22Rv1 (cell line): Measurements from ENCODE around the gene TRIM29.

Experiments used
- H3K27ac ChIP-seq: fragments of 450-650 bp; 2 replicates; pipeline ENCODE4 v1.5.1; 2017
- ZFX ChIP-seq: fragments of 450-650 bp; IDR thresholded peaks from 2 replicates; pipeline ENCODE4 v1.6.1; 2017; ENCODE audit warnings: antibody characterized with exemption, borderline replicate concordance
- TF ChIP-seq, protein P1 (sequence below): fragments of 450-650 bp; IDR thresholded peaks from 2 replicates; pipeline ENCODE4 v1.5.1; 2017; ENCODE audit warnings: mild to moderate bottlenecking

Gene TRIM29

DNA sequence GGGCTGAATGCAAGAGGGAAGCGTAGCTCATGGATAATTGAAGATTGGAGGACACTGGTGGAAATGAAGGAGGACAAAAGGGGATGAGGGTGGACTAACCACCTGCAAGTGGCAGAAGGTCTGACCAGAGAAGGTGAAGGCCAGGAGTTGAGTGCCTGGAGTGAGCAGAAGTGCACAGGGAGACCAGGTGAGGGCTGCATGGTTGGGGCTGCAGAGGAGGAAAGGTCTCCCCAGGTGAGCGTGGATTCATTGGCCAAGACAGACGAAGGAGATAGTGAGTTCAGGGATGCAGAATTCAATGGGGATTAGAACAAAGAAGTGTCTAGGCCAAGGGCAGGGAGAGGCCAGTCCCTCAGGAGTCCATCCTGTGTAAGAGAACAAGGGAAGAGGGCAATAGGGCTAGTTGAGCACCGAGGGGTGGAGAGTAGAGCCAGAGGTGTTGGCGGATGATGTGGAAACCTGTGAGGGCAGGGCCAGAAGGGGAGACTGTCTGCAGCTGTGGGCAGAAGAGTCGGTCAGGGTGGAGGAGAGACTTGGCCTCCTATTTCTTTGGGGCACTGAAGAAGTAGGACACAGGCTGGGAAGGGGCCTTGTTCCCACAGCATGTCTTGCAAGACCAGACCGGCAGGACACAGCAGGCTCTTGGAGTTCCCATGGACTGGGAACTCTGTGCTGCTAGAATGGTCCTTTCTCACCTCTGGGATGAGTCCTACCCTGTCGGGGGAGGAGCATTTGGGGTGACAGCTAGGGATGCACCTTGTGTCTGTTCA, 6.7 kb downstream of the TRIM29 start:
- no peak overlapping the region for H3K27ac ChIP-seq
- no peak for TF ChIP-seq ZFX
- TF ChIP-seq, protein P1, sequence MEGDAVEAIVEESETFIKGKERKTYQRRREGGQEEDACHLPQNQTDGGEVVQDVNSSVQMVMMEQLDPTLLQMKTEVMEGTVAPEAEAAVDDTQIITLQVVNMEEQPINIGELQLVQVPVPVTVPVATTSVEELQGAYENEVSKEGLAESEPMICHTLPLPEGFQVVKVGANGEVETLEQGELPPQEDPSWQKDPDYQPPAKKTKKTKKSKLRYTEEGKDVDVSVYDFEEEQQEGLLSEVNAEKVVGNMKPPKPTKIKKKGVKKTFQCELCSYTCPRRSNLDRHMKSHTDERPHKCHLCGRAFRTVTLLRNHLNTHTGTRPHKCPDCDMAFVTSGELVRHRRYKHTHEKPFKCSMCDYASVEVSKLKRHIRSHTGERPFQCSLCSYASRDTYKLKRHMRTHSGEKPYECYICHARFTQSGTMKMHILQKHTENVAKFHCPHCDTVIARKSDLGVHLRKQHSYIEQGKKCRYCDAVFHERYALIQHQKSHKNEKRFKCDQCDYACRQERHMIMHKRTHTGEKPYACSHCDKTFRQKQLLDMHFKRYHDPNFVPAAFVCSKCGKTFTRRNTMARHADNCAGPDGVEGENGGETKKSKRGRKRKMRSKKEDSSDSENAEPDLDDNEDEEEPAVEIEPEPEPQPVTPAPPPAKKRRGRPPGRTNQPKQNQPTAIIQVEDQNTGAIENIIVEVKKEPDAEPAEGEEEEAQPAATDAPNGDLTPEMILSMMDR, result no peak

DNA sequence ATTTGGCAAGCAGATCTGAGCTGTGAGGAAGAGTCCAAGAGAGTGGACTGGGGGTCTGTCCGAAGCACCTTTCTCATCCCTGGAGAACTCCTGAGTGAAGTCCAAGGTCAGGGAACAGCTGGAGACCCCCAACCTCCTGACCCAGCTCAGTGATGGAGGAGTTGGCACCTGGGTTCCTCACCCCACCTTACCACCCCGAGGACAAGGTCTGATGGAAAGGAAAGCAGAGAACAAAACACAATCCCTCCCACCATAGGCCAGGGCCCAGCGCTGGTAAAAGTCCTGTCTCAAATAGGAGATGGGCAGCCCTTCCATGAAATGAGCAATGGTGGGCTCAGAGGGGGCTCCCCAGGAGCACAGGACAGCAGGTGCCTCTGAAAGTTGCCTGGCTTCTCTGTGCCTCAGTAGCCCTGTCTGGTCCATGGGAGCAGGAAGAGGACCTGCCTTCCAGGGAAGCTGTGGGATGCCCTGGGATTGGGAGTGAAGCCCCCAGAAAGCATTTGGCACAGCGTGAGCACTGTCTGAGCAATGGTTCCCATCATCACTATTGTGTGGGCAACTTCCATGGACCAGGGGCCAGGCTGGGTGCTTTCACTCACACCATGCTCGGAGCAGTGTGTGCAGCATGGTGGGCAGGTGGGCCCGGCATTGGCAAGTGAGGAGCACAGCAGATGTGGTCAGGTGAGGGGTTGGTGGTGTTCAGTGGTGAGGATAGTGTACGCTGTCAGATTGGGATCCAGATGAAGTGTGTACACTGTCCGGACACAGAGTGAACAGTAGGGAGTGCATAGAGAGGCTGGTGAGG, 7.5 kb downstream of the TRIM29 start:
- TF ChIP-seq, protein P1, result no peak
- TF ChIP-seq ZFX, result no peak
- H3K27ac ChIP-seq, result no peak overlapping the region

DNA sequence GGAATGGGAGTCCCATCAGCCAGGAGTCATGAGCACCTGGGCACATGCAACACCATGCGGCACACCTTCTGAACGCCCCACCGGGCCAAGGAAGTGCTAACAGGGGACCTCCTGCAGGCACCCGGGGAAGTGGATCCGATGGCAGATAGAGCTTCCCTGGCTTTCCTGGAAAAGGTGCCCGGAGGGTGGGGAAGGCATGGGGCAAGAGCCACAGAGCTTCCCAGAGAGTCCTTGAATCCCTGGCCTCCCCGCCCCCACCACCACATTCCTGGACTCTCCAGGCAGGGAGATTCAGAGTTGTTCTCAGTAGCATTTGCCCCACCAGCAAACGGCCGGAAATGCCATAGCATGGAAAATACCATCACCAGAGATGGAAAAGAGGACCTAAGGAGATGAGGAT, 8.3 kb downstream of the TRIM29 start:
- TF ChIP-seq, protein P1, result no peak
- no peak for TF ChIP-seq ZFX
- no peak overlapping the region for H3K27ac ChIP-seq

DNA sequence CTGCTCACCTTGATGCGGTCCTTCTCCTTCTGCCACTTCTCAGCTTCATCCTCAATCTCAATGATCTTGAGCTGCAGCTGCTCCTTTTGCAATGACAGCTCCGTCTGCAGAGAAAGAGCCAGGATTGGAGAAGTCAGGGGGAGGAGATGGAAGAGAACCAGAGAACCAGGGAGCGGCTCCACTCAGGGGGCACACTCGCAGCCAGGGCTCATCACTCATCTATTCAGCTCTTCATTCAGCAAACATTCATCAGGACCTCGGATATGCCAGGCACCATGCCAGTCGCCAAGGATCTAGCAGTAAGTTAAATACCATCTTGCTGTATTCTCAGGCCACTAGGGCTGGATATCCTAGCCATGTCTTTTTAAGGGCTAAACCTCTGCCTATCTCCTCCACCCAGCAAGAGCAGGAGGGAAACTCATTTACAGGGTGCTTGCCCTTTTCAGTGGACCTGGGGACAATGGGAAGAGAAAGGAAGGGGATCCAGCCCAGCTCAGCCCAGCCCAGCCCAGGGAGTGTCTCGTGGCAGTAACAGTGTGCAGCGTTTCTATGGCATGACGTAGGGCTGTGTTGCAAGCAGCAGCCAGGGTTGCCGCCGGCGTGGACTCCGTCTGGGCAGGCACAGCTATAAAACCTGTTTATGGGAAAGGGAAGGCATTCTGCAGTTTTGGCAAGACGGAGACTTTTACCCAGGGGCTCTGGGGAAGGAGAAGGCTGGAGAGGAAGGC, 9.4 kb downstream of the TRIM29 start:
- TF ChIP-seq, protein P1, result no peak
- no peak for TF ChIP-seq ZFX
- H3K27ac ChIP-seq, result no peak overlapping the region

DNA sequence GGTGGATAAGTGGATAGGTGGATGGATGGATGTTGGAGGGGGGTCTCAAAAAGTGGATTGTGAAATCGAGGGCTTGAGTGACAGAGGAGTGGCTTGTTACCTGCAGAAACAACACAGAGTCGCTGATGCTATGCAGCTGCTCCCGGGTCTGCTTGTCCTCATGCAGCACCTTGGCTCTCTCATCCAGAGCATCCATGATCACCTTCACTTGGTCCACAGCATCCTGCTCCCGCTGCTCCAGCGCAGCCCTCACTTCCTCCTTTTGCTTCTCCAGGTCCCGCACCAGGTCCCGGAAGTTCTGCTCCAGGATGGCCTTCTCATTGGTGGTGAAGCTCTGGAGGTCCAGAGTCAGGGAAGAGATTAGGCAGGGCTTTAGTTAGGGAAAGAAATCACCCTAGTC, 10.7 kb downstream of the TRIM29 start:
- TF ChIP-seq ZFX, result no peak
- TF ChIP-seq, protein P1, result no peak
- H3K27ac ChIP-seq, result no peak overlapping the region

DNA sequence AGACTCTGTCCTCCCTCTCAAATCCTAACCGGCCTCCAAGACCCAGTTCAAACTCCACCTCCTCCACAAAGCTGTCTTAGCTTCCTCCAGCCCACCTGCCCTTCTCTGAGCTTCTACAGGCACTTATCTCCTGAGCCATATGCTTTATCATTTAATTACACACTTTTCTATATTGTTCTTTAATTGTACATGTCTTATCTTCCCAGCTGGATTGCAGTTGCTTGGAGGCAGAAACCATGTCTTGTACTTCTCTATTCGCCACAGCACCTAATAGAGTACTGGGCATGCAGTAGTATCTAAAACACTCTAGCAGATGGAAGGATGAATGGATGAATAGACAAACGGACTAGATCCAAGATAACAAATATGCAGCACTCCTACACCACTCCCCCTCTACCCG, 11.3 kb downstream of the TRIM29 start:
- TF ChIP-seq ZFX, result no peak
- TF ChIP-seq, protein P1, result no peak

More for the DNA sequence above, 11.3 kb downstream of the TRIM29 start:
- no peak overlapping the region for H3K27ac ChIP-seq
